Measurements from ENCODE around the gene DNAJC1. TPM values are rescaled to one million over a fixed set of nuclear protein-coding genes. Genes with fewer than 3 reads are reported as not detected.

Gene DNAJC1
- total and polyA plus RNA-seq, 4 donors, result 21.2 to 48.1 (median 32.5) TPM

DNA sequence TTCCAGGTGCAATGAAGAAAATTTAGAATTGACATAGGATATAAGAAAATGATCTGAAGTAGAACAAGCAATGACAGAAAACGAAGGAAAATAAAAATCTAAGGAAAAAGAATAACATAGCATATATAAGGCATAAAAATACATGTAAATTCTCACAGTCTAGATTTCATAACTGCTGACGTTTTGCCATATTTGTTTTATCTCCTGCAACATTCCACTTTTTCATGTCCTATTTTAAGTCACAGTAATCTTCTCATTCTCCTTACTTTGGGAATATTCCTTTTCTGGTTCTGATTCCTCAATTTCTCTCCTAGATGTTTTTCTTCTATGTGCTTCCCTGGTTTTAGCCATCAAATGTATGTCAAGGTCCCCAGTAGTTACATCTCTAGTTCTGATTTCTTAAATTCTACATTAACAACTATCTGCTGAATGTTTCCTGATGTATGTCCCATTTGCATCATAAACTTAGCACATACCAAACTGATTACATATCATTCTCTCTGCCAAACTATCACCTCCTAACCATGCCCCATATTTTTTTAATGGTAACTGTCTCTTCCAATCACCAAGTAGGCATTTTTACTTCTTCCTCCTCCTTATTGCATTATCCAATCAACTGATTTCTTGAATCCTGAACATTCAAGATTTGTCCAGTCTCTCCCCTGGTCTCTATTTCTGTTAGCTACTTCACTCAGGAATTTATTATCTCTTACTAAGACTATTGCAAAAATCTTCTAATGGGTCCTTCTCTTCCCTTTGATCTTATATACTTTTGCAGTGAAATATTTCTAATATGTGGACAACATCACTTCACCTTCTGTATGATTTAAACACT, 171.3 kb downstream of the DNAJC1 start:
- Histone ChIP-seq H3K27ac (ENCODE audit: low read depth in 1 of 2, low read length in 2 of 2) (no peak overlapping the region), H3K4me3 (ENCODE audit: low read depth in 1 of 3, low read length in 3 of 3) (no peak overlapping the region), H3K9me3 (ENCODE audit: control insufficient read depth in 4 of 4, low read length in 3 of 4) (peaks cover 10 to 24% (median 12%) of the 10 kb centered on the region in 4 donors), H3K27me3 (ENCODE audit: control insufficient read depth in 4 of 4, insufficient read depth in 4 of 4, low read length in 3 of 4) (no peaks in the 10 kb centered on the region), H3K36me3 (ENCODE audit: control insufficient read depth in 4 of 4, insufficient read depth in 3 of 4, low read depth in 1 of 4, low read length in 3 of 4) (peaks cover 0 to 8% (median 3%) of the 10 kb centered on the region in 4 donors), H3K9ac (ENCODE audit: low read depth in 1 of 2, low read length in 2 of 2) (no peak overlapping the region), H3K4me1 (ENCODE audit: control insufficient read depth in 4 of 4, insufficient read depth in 4 of 4, low read length in 3 of 4) (no peaks in the 10 kb centered on the region)
- no peak for DNase-seq (ENCODE audit: low spot score)
- TF ChIP-seq RXRA (IDR thresholded peaks at IDR 0.05) (no peak), EGR1 (IDR thresholded peaks at IDR 0.05; ENCODE audit: low read depth in 2 of 2) (no peak), GABPA (IDR thresholded peaks at IDR 0.05 in 1 of 2, conservative IDR thresholded peaks at IDR 0.05 in 1 of 2) (no peak), TAF1 (conservative IDR thresholded peaks at IDR 0.05) (no peak), HNF4G (IDR thresholded peaks at IDR 0.05) (no peak), FOXA2 (IDR thresholded peaks at IDR 0.05) (no peak), SP1 (IDR thresholded peaks at IDR 0.05) (no peak), RAD21 (IDR thresholded peaks at IDR 0.05) (no peak), HNF4A (conservative IDR thresholded peaks at IDR 0.05) (no peak), NR2F2 (IDR thresholded peaks at IDR 0.05) (no peak), JUND (IDR thresholded peaks at IDR 0.05) (no peak), FOXA1 (IDR thresholded peaks at IDR 0.05) (no peak)
- TF ChIP-seq, protein P1, sequence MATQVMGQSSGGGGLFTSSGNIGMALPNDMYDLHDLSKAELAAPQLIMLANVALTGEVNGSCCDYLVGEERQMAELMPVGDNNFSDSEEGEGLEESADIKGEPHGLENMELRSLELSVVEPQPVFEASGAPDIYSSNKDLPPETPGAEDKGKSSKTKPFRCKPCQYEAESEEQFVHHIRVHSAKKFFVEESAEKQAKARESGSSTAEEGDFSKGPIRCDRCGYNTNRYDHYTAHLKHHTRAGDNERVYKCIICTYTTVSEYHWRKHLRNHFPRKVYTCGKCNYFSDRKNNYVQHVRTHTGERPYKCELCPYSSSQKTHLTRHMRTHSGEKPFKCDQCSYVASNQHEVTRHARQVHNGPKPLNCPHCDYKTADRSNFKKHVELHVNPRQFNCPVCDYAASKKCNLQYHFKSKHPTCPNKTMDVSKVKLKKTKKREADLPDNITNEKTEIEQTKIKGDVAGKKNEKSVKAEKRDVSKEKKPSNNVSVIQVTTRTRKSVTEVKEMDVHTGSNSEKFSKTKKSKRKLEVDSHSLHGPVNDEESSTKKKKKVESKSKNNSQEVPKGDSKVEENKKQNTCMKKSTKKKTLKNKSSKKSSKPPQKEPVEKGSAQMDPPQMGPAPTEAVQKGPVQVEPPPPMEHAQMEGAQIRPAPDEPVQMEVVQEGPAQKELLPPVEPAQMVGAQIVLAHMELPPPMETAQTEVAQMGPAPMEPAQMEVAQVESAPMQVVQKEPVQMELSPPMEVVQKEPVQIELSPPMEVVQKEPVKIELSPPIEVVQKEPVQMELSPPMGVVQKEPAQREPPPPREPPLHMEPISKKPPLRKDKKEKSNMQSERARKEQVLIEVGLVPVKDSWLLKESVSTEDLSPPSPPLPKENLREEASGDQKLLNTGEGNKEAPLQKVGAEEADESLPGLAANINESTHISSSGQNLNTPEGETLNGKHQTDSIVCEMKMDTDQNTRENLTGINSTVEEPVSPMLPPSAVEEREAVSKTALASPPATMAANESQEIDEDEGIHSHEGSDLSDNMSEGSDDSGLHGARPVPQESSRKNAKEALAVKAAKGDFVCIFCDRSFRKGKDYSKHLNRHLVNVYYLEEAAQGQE (IDR thresholded peaks at IDR 0.05), result no peak
- TF ChIP-seq, protein P2, sequence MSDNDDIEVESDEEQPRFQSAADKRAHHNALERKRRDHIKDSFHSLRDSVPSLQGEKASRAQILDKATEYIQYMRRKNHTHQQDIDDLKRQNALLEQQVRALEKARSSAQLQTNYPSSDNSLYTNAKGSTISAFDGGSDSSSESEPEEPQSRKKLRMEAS (IDR thresholded peaks at IDR 0.05), result no peak
- TF ChIP-seq, protein P3, sequence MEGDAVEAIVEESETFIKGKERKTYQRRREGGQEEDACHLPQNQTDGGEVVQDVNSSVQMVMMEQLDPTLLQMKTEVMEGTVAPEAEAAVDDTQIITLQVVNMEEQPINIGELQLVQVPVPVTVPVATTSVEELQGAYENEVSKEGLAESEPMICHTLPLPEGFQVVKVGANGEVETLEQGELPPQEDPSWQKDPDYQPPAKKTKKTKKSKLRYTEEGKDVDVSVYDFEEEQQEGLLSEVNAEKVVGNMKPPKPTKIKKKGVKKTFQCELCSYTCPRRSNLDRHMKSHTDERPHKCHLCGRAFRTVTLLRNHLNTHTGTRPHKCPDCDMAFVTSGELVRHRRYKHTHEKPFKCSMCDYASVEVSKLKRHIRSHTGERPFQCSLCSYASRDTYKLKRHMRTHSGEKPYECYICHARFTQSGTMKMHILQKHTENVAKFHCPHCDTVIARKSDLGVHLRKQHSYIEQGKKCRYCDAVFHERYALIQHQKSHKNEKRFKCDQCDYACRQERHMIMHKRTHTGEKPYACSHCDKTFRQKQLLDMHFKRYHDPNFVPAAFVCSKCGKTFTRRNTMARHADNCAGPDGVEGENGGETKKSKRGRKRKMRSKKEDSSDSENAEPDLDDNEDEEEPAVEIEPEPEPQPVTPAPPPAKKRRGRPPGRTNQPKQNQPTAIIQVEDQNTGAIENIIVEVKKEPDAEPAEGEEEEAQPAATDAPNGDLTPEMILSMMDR (IDR thresholded peaks at IDR 0.05; ENCODE audit: low read depth, low read length, missing input control), result no peak
- 96% methylated on average over 2 of the region's 2 CpGs for WGBS

DNA sequence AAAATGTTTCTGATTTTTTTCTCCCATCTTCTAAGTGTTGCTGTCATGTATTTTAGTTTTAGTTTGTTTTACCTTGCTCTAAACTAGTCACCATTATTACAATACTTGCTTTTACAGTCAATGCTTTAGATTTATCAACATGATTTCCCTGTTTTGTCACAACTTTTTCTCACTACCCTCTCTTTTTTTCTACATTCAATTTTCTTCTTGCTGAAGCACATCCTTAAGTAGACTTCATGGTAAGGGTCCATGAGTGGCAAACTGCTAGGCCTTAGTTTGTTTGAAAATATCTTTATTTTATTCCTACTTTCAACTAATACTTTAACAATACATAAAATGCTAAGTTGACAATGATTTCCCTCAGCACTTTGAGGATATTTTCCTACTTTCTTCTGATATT, 173.5 kb downstream of the DNAJC1 start:
- Histone ChIP-seq H3K36me3 (ENCODE audit: control insufficient read depth in 4 of 4, insufficient read depth in 3 of 4, low read depth in 1 of 4, low read length in 3 of 4) (peaks cover 0 to 8% (median 3%) of the 10 kb centered on the region in 4 donors), H3K27ac (ENCODE audit: low read depth in 1 of 2, low read length in 2 of 2) (no peak overlapping the region), H3K4me3 (ENCODE audit: low read depth in 1 of 3, low read length in 3 of 3) (peak overlapping the region in 1 of 3 donors; percentile 22), H3K27me3 (ENCODE audit: control insufficient read depth in 4 of 4, insufficient read depth in 4 of 4, low read length in 3 of 4) (no peaks in the 10 kb centered on the region), H3K4me1 (ENCODE audit: control insufficient read depth in 4 of 4, insufficient read depth in 4 of 4, low read length in 3 of 4) (no peaks in the 10 kb centered on the region), H3K9ac (ENCODE audit: low read depth in 1 of 2, low read length in 2 of 2) (no peak overlapping the region), H3K9me3 (ENCODE audit: control insufficient read depth in 4 of 4, low read length in 3 of 4) (peaks cover 12 to 42% (median 17%) of the 10 kb centered on the region in 4 donors)
- TF ChIP-seq HNF4G (IDR thresholded peaks at IDR 0.05) (no peak), TAF1 (conservative IDR thresholded peaks at IDR 0.05) (no peak), JUND (IDR thresholded peaks at IDR 0.05) (no peak), HNF4A (conservative IDR thresholded peaks at IDR 0.05) (no peak), GABPA (IDR thresholded peaks at IDR 0.05 in 1 of 2, conservative IDR thresholded peaks at IDR 0.05 in 1 of 2) (no peak), RAD21 (IDR thresholded peaks at IDR 0.05) (no peak), NR2F2 (IDR thresholded peaks at IDR 0.05) (no peak)
- TF ChIP-seq, protein P3 (IDR thresholded peaks at IDR 0.05; ENCODE audit: low read depth, low read length, missing input control), result no peak
- TF ChIP-seq, protein P4, sequence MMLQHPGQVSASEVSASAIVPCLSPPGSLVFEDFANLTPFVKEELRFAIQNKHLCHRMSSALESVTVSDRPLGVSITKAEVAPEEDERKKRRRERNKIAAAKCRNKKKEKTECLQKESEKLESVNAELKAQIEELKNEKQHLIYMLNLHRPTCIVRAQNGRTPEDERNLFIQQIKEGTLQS (IDR thresholded peaks at IDR 0.05), result no peak
- TF ChIP-seq, protein P1 (IDR thresholded peaks at IDR 0.05), result no peak
- no peak for DNase-seq (ENCODE audit: low spot score)

Data from liver (tissue), 9 donors.